IMR-90 (cell line): ENCODE data around the gene MMP14. TPM values are rescaled to one million over a fixed set of nuclear protein-coding genes. Genes with fewer than 3 reads are reported as not detected.

Experiments used
- ATAC-seq: fragments of 200-7000 bp; cut with Tn5 transposase; 2 replicates; pipeline ENCODE4 v1.9.1; 2020; ENCODE audit warnings: low read depth, mild to moderate bottlenecking, moderate library complexity
- BruUV-seq: library from RNA; stranded (reverse); fragments of 400-500 nt; replicated peaks from 2 replicates; lab custom pipeline; 2021; lab: Mats Ljungman, UMichigan
- CTCF ChIA-PET: fragments of 300-600 bp; formaldehyde crosslinking; extraction: SDS; loops from one replicate; lab custom pipeline; 2021; ENCODE audit warnings: antibody characterized with exemption; lab: Yijun Ruan, JAX
- POLR2A ChIA-PET: fragments of 300-600 bp; sonication (Branson Sonifier 250); formaldehyde crosslinking; loops from one replicate; lab custom pipeline; 2022; ENCODE audit warnings: antibody characterized with exemption; ENCODE audit not compliant: unreplicated experiment; lab: Charles Lee
- DNase-seq: peaks from one replicate; pipeline ENCODE4 v3.0.0; 2013
- H2AFZ ChIP-seq: replicated peaks from 2 replicates; pipeline ENCODE3; 2013; ENCODE audit warnings: low read length, mild to moderate bottlenecking; ENCODE audit not compliant: poor library complexity
- H2AK5ac ChIP-seq: 2 replicates; pipeline ENCODE4 v1.6.1; 2013; ENCODE audit warnings: low read depth, low read length, inconsistent platforms
- H2AK9ac ChIP-seq: replicated peaks from 2 replicates; pipeline ENCODE3; 2013; ENCODE audit warnings: mild to moderate bottlenecking, low read depth, low read length, moderate library complexity; ENCODE audit not compliant: poor library complexity
- H2BK120ac ChIP-seq: 2 replicates; pipeline ENCODE4 v1.6.1; 2013; ENCODE audit warnings: low read depth, low read length, inconsistent platforms
- H2BK15ac ChIP-seq: 3 replicates; pipeline ENCODE4 v1.6.1; 2013; ENCODE audit warnings: low read depth, low read length, inconsistent platforms
- H2BK20ac ChIP-seq: 2 replicates; pipeline ENCODE4 v1.6.1; 2013; ENCODE audit warnings: low read depth, mild to moderate bottlenecking, inconsistent platforms, low read length, moderate library complexity
- H2BK5ac ChIP-seq: 2 replicates; pipeline ENCODE4 v1.6.1; 2013; ENCODE audit warnings: mild to moderate bottlenecking, low read depth, low read length, inconsistent platforms; ENCODE audit not compliant: poor library complexity, severe bottlenecking
- H3K14ac ChIP-seq: replicated peaks from 2 replicates; pipeline ENCODE4 v1.6.1; 2013; ENCODE audit warnings: low read depth, low read length, inconsistent platforms
- H3K18ac ChIP-seq: 2 replicates; pipeline ENCODE4 v1.6.1; 2013; ENCODE audit warnings: low read depth, low read length, control low read depth
- H3K23ac ChIP-seq: 2 replicates; pipeline ENCODE4 v1.6.1; 2013; ENCODE audit warnings: low read depth, low read length, inconsistent platforms
- H3K27ac ChIP-seq: 2 replicates; pipeline ENCODE4 v1.5.1; 2013; ENCODE audit warnings: mild to moderate bottlenecking, control low read depth, low read length; ENCODE audit not compliant: insufficient read depth
- H3K27me3 ChIP-seq: 2 replicates; pipeline ENCODE4 v1.6.1; 2013; ENCODE audit warnings: low read length; ENCODE audit not compliant: control insufficient read depth, insufficient read depth
- H3K36me3 ChIP-seq: 2 replicates; pipeline ENCODE4 v1.6.1; 2013; ENCODE audit warnings: low read length, mixed read lengths; ENCODE audit not compliant: control insufficient read depth, insufficient read depth
- H3K4ac ChIP-seq: 2 replicates; pipeline ENCODE4 v1.6.1; 2013; ENCODE audit warnings: low read depth, low read length, inconsistent platforms
- H3K4me1 ChIP-seq: 2 replicates; pipeline ENCODE4 v1.6.1; 2013; ENCODE audit warnings: low read length, mixed read lengths; ENCODE audit not compliant: control insufficient read depth, insufficient read depth
- H3K4me2 ChIP-seq: 2 replicates; pipeline ENCODE4 v1.6.1; 2013; ENCODE audit warnings: low read depth, mild to moderate bottlenecking, control low read depth, low read length, moderate library complexity
- H3K4me3 ChIP-seq: 2 replicates; pipeline ENCODE4 v1.5.1; 2013; ENCODE audit warnings: low read depth, mild to moderate bottlenecking, control low read depth, low read length, moderate library complexity; ENCODE audit not compliant: insufficient read depth
- H3K56ac ChIP-seq: 2 replicates; pipeline ENCODE4 v1.6.1; 2013; ENCODE audit warnings: low read length, inconsistent platforms; ENCODE audit not compliant: insufficient read depth; ENCODE audit errors: extremely low read depth
- H3K79me1 ChIP-seq, 2 experiments: 2 replicates each; pipeline ENCODE4 v1.6.1; 2013; ENCODE audit warnings: low read length in 2 of 2, inconsistent platforms in 1 of 2, low read depth in 1 of 2
- H3K9ac ChIP-seq: 2 replicates; pipeline ENCODE4 v1.6.1; 2013; ENCODE audit warnings: low read depth, low read length, control low read depth
- H3K9me1 ChIP-seq: 2 replicates; pipeline ENCODE4 v1.6.1; 2013; ENCODE audit warnings: low read length, inconsistent platforms; ENCODE audit not compliant: insufficient read depth
- H3K9me3 ChIP-seq: 2 replicates; pipeline ENCODE4 v1.6.1; 2013; ENCODE audit warnings: low read length; ENCODE audit not compliant: control insufficient read depth, insufficient read depth
- H4K20me1 ChIP-seq: 2 replicates; pipeline ENCODE4 v1.6.1; 2013; ENCODE audit warnings: low read length, inconsistent platforms; ENCODE audit not compliant: insufficient read depth
- H4K5ac ChIP-seq: 2 replicates; pipeline ENCODE4 v1.6.1; 2013; ENCODE audit warnings: mild to moderate bottlenecking, low read depth, low read length, control low read depth
- H4K8ac ChIP-seq, 2 experiments: 2 replicates each; pipeline ENCODE4 v1.6.1; 2013; ENCODE audit warnings: low read depth in 2 of 2, low read length in 2 of 2, control low read depth in 1 of 2, inconsistent platforms in 1 of 2
- H4K91ac ChIP-seq: 2 replicates; pipeline ENCODE4 v1.6.1; 2013; ENCODE audit warnings: low read depth, low read length, inconsistent platforms; ENCODE audit not compliant: insufficient read depth
- BHLHE40 ChIP-seq: fragments of 150-350 bp; IDR thresholded peaks from 2 replicates; pipeline ENCODE4 v1.6.1; 2016; ENCODE audit warnings: mild to moderate bottlenecking, low read depth, low read length
- CEBPB ChIP-seq: IDR thresholded peaks from 2 replicates; pipeline ENCODE4 v1.6.1; 2012; ENCODE audit warnings: low read depth, low read length, improper control_type of control experiment
- CHD1 ChIP-seq: IDR thresholded peaks from 2 replicates; pipeline ENCODE4 v1.6.1; 2012; ENCODE audit warnings: low read depth, low read length, improper control_type of control experiment
- FOS ChIP-seq: fragments of 150-350 bp; IDR thresholded peaks from 2 replicates; pipeline ENCODE4 v1.6.1; 2016; ENCODE audit warnings: low read depth, low read length
- MAFK ChIP-seq: IDR thresholded peaks from 2 replicates; pipeline ENCODE4 v1.6.1; 2012; ENCODE audit warnings: low read depth, low read length, improper control_type of control experiment
- MAZ ChIP-seq: IDR thresholded peaks from 2 replicates; pipeline ENCODE4 v1.6.1; 2012; ENCODE audit warnings: low read depth, mild to moderate bottlenecking, low read length, improper control_type of control experiment, moderate library complexity, borderline replicate concordance
- MXI1 ChIP-seq: IDR thresholded peaks from 2 replicates; pipeline ENCODE4 v1.6.1; 2012; ENCODE audit warnings: low read depth, mild to moderate bottlenecking, low read length, moderate library complexity, borderline replicate concordance
- NFE2L2 ChIP-seq: fragments of 150-350 bp; IDR thresholded peaks from 2 replicates; pipeline ENCODE4 v1.6.1; 2016; ENCODE audit warnings: low read depth, mild to moderate bottlenecking, low read length
- POLR2A ChIP-seq: IDR thresholded peaks from 2 replicates; pipeline ENCODE4 v1.6.1; 2012; ENCODE audit warnings: mild to moderate bottlenecking, low read depth, low read length
- RAD21 ChIP-seq: IDR thresholded peaks from 2 replicates; pipeline ENCODE4 v1.6.1; 2012; ENCODE audit warnings: low read length, improper control_type of control experiment
- RCOR1 ChIP-seq: IDR thresholded peaks from 2 replicates; pipeline ENCODE4 v1.6.1; 2012; ENCODE audit warnings: mild to moderate bottlenecking, low read length, improper control_type of control experiment; ENCODE audit not compliant: insufficient replicate concordance
- RFX5 ChIP-seq: IDR thresholded peaks from 2 replicates; pipeline ENCODE4 v1.8.0; 2012; ENCODE audit warnings: low read depth, mild to moderate bottlenecking, low read length, moderate library complexity
- SMC3 ChIP-seq: fragments of 150-350 bp; IDR thresholded peaks from 2 replicates; pipeline ENCODE4 v1.6.1; 2016; ENCODE audit warnings: low read depth, mild to moderate bottlenecking, antibody characterized with exemption, low read length, moderate library complexity
- WGBS, 2 experiments: methylation state at CpG; one replicate each; pipeline versions ENCODE4 v1.1.5 to v1.1.7; 2013; ENCODE audit warnings: missing lambda C conversion rate in 2 of 2; ENCODE audit not compliant: insufficient read length in 1 of 2; ENCODE audit errors: extremely low coverage in 2 of 2; 5-methylcytosine and 5-hydroxymethylcytosine counted together
- dilution Hi-C: fragments of 300-500 bp; cut with HindIII; formaldehyde crosslinking; loops from one replicate; pipeline ENCODE4 v1.14.3; 2018; ENCODE audit warnings: low sequenced_read_pairs; ENCODE audit not compliant: unreplicated experiment
- in situ Hi-C: fragments of 300-500 bp; cut with MboI; formaldehyde crosslinking; loops from 3 replicates; pipeline ENCODE4 v1.14.3; 2019; ENCODE audit warnings: low sequenced_read_pairs, inconsistent platforms, mixed read lengths
- intact Hi-C: fragments of 100-400 bp; cut with micrococcal nuclease; formaldehyde crosslinking; loops from 2 replicates; pipeline ENCODE4 v1.10.0; 2022
- polyA plus RNA-seq, 3 experiments: library from polyadenylated mRNA; depleted of rRNA; stranded (reverse); fragments of >200 nt; gene quantifications; 2 replicates each; pipeline ENCODE4 v1.2.3, GENCODE V29; 2012; ENCODE audit warnings: low replicate concordance in 1 of 3
- total RNA-seq: library from RNA; depleted of rRNA; stranded (reverse); fragments of >200 nt; gene quantifications from 2 replicates; pipeline ENCODE4 v1.2.3, GENCODE V29; 2012
- TF ChIP-seq, protein P1 (sequence below): conservative IDR thresholded peaks from 2 replicates; pipeline ENCODE4 v1.5.1; 2012; ENCODE audit warnings: mild to moderate bottlenecking, low read depth, low read length, improper control_type of control experiment
- TF ChIP-seq, protein P2 (sequence below): fragments of 150-350 bp; IDR thresholded peaks from 2 replicates; pipeline ENCODE4 v1.6.1; 2017; ENCODE audit warnings: mild to moderate bottlenecking, antibody characterized with exemption, low read length, low read depth
- TF ChIP-seq, protein P3 (sequence below): fragments of 150-350 bp; IDR thresholded peaks from 2 replicates; pipeline ENCODE4 v1.6.1; 2016; ENCODE audit warnings: low read depth, mild to moderate bottlenecking, low read length, moderate library complexity, borderline replicate concordance

MMP14 gene
- total and polyA plus RNA-seq, 2 of the 4 experiments (the other 2 are of a cell fraction): 156 to 315 TPM

DNA sequence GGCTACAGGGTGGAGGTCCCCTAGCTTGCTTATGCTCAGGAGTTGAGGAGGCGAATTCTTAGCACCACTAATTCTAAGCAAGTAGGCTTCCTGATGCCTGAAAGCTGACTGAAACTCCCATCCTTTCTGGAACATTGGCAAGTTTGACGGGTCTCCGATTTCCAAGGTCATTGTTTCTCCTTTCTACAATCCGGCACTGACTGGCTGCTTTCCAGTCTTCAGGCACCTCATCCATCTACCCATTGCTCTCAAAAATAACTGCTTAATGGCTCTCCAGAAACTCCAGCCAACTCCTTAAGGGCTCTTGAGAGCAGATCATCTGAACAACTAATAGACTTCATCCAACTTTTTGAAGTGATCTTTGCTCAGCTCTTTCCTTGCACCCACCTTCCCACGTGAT, 60.0 kb downstream of the MMP14 start:
- Histone ChIP-seq H2BK5ac (no peak overlapping the region), H3K4me1 (peaks cover 17% of the 10 kb centered on the region), H3K27me3 (no peaks in the 10 kb centered on the region), H3K9ac (no peak overlapping the region), H3K36me3 (peaks cover 5% of the 10 kb centered on the region), H3K14ac (peak overlapping the region; percentile 26; the same call in 1 of the 2 replicates), H2BK20ac (peak overlapping the region; percentile 30; the same call in 1 of the 2 replicates), H2BK120ac (peak overlapping the region; percentile 30; the same call in 1 of the 2 replicates), H4K91ac (peak overlapping the region; percentile 43; the same call in 1 of the 2 replicates), H3K9me3 (no peaks in the 10 kb centered on the region), H4K20me1 (no peaks in the 10 kb centered on the region), H3K79me1 (peaks cover 0 to 17% of the 10 kb centered on the region in 2 experiments; a peak in 3 of 4 replicates), H2BK15ac (0 out of 3 replicates have a peak overlapping the region, but pooled peaks have one; percentile 34), H2AK5ac (peak overlapping the region; percentile 31), H2AK9ac (peak overlapping the region; percentile 77), H3K4me3 (no peak overlapping the region), H4K8ac (no peak overlapping the region), H2AFZ (no peak overlapping the region), H3K4me2 (no peak overlapping the region), H4K5ac (no peak overlapping the region), H3K4ac (no peak overlapping the region), H3K56ac (no peak overlapping the region), H3K9me1 (peaks cover 20% of the 10 kb centered on the region), H3K23ac (peak overlapping the region; percentile 4; the same call in 1 of the 2 replicates), H3K18ac (no peak overlapping the region), H3K27ac (no peak overlapping the region)
- CTCF ChIA-PET: interaction anchor here (1.7 kb wide), 1 partner anchor 73 kb away, joined by 4 read pairs; no protein-coding TSS in a partner anchor
- POLR2A ChIA-PET: interaction anchor here (0.5 kb wide), 1 partner anchor 13 kb away, joined by 3 read pairs; no protein-coding TSS in a partner anchor
- TF ChIP-seq RCOR1 (no peak), CEBPB (no peak), CHD1 (no peak), MAZ (no peak), RAD21 (no peak), NFE2L2 (no peak), SMC3 (no peak), FOS (no peak), RFX5 (no peak), BHLHE40 (no peak), POLR2A (no peak), MXI1 (no peak), MAFK (no peak)
- TF ChIP-seq, protein P1, sequence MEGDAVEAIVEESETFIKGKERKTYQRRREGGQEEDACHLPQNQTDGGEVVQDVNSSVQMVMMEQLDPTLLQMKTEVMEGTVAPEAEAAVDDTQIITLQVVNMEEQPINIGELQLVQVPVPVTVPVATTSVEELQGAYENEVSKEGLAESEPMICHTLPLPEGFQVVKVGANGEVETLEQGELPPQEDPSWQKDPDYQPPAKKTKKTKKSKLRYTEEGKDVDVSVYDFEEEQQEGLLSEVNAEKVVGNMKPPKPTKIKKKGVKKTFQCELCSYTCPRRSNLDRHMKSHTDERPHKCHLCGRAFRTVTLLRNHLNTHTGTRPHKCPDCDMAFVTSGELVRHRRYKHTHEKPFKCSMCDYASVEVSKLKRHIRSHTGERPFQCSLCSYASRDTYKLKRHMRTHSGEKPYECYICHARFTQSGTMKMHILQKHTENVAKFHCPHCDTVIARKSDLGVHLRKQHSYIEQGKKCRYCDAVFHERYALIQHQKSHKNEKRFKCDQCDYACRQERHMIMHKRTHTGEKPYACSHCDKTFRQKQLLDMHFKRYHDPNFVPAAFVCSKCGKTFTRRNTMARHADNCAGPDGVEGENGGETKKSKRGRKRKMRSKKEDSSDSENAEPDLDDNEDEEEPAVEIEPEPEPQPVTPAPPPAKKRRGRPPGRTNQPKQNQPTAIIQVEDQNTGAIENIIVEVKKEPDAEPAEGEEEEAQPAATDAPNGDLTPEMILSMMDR: no peak
- TF ChIP-seq, protein P2, sequence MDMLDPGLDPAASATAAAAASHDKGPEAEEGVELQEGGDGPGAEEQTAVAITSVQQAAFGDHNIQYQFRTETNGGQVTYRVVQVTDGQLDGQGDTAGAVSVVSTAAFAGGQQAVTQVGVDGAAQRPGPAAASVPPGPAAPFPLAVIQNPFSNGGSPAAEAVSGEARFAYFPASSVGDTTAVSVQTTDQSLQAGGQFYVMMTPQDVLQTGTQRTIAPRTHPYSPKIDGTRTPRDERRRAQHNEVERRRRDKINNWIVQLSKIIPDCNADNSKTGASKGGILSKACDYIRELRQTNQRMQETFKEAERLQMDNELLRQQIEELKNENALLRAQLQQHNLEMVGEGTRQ: no peak
- TF ChIP-seq, protein P3, sequence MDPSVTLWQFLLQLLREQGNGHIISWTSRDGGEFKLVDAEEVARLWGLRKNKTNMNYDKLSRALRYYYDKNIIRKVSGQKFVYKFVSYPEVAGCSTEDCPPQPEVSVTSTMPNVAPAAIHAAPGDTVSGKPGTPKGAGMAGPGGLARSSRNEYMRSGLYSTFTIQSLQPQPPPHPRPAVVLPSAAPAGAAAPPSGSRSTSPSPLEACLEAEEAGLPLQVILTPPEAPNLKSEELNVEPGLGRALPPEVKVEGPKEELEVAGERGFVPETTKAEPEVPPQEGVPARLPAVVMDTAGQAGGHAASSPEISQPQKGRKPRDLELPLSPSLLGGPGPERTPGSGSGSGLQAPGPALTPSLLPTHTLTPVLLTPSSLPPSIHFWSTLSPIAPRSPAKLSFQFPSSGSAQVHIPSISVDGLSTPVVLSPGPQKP: no peak
- DNase-seq (no peak), ATAC-seq (no peak)
- no TSS peak for BruUV-seq
- in situ Hi-C loops (no loop called here), intact Hi-C loops (loop anchor here (5.0 to 10.0 kb wide), 3 partner anchors 59 to 512 kb away; partner anchors contain the start of gene MMP14), dilution Hi-C loops (no loop called here)
- 31% methylated on average over 3 of the region's 5 CpGs; no CpG with 5 or more reads in 1 of the 2 experiments for WGBS, 2 experiments
